ENCODE data around the gene CNTN4.

Gene CNTN4

GRCh38 chr3:2485027-2485375 is 386.3 kb downstream of the CNTN4 start:
- Histone ChIP-seq H3K36me3 (ENCODE audit: control insufficient read depth in 1 of 2, insufficient read depth in 2 of 2, low read length in 2 of 2) (no peaks in the 10 kb centered on the region), H3K4me1 (ENCODE audit: control insufficient read depth in 1 of 2, insufficient read depth in 2 of 2, low read length in 2 of 2) (no peaks in the 10 kb centered on the region), H3K27ac (ENCODE audit: low read depth, low read length) (no peak overlapping the region), H3K27me3 (ENCODE audit: control insufficient read depth in 1 of 2, insufficient read depth in 2 of 2, low read length in 2 of 2) (no peaks in the 10 kb centered on the region), H3K9ac (ENCODE audit: low read depth in 1 of 2, low read length in 2 of 2) (no peak overlapping the region), H3K4me3 (ENCODE audit: low read depth in 1 of 2, low read length in 2 of 2) (no peak overlapping the region), H3K9me3 (ENCODE audit: control insufficient read depth in 1 of 2, low read length in 2 of 2) (peaks cover 4% of the 10 kb centered on the region in 2 donors)

GRCh38 chr3:2495746-2496145 is 397.1 kb downstream of the CNTN4 start:
- no peaks in the 10 kb centered on the region for H3K36me3 ChIP-seq (ENCODE audit: control insufficient read depth in 1 of 2, insufficient read depth in 2 of 2, low read length in 2 of 2)
- no peaks in the 10 kb centered on the region for H3K4me1 ChIP-seq (ENCODE audit: control insufficient read depth in 1 of 2, insufficient read depth in 2 of 2, low read length in 2 of 2)
- H3K27me3 ChIP-seq (ENCODE audit: control insufficient read depth in 1 of 2, insufficient read depth in 2 of 2, low read length in 2 of 2) = no peaks in the 10 kb centered on the region
- H3K4me3 ChIP-seq (ENCODE audit: low read depth in 1 of 2, low read length in 2 of 2) = no peak overlapping the region
- no peak overlapping the region for H3K27ac ChIP-seq (ENCODE audit: low read depth, low read length)
- H3K9ac ChIP-seq (ENCODE audit: low read depth in 1 of 2, low read length in 2 of 2) = no peak overlapping the region
- peaks cover 0 to 4% of the 10 kb centered on the region in 2 donors for H3K9me3 ChIP-seq (ENCODE audit: control insufficient read depth in 1 of 2, low read length in 2 of 2)

- no peak overlapping the region for H3K27ac ChIP-seq (ENCODE audit: low read depth, low read length)
- H3K9ac ChIP-seq (ENCODE audit: low read depth in 1 of 2, low read length in 2 of 2) = no peak overlapping the region
- H3K27me3 ChIP-seq (ENCODE audit: control insufficient read depth in 1 of 2, insufficient read depth in 2 of 2, low read length in 2 of 2) = no peaks in the 10 kb centered on the region
- no peaks in the 10 kb centered on the region for H3K9me3 ChIP-seq (ENCODE audit: control insufficient read depth in 1 of 2, low read length in 2 of 2)
- no peaks in the 10 kb centered on the region for H3K4me1 ChIP-seq (ENCODE audit: control insufficient read depth in 1 of 2, insufficient read depth in 2 of 2, low read length in 2 of 2)
- H3K36me3 ChIP-seq (ENCODE audit: control insufficient read depth in 1 of 2, insufficient read depth in 2 of 2, low read length in 2 of 2) = no peaks in the 10 kb centered on the region
- no peak overlapping the region for H3K4me3 ChIP-seq (ENCODE audit: low read depth in 1 of 2, low read length in 2 of 2)
Observed at GRCh38 chr3:2504912-2505311, 406.2 kb downstream of the CNTN4 start.

- no peak overlapping the region for H3K4me3 ChIP-seq (ENCODE audit: low read depth in 1 of 2, low read length in 2 of 2)
- H3K9me3 ChIP-seq (ENCODE audit: control insufficient read depth in 1 of 2, low read length in 2 of 2) = no peaks in the 10 kb centered on the region
- no peaks in the 10 kb centered on the region for H3K27me3 ChIP-seq (ENCODE audit: control insufficient read depth in 1 of 2, insufficient read depth in 2 of 2, low read length in 2 of 2)
- H3K4me1 ChIP-seq (ENCODE audit: control insufficient read depth in 1 of 2, insufficient read depth in 2 of 2, low read length in 2 of 2) = no peaks in the 10 kb centered on the region
- H3K9ac ChIP-seq (ENCODE audit: low read depth in 1 of 2, low read length in 2 of 2) = no peak overlapping the region
- no peaks in the 10 kb centered on the region for H3K36me3 ChIP-seq (ENCODE audit: control insufficient read depth in 1 of 2, insufficient read depth in 2 of 2, low read length in 2 of 2)
- no peak overlapping the region for H3K27ac ChIP-seq (ENCODE audit: low read depth, low read length)
Observed at GRCh38 chr3:2506776-2507175, 408.1 kb downstream of the CNTN4 start.

GRCh38 chr3:2510591-2511145 is 412.0 kb downstream of the CNTN4 start:
- no peaks in the 10 kb centered on the region for H3K36me3 ChIP-seq (ENCODE audit: control insufficient read depth in 1 of 2, insufficient read depth in 2 of 2, low read length in 2 of 2)
- no peak overlapping the region for H3K27ac ChIP-seq (ENCODE audit: low read depth, low read length)
- no peak overlapping the region for H3K4me3 ChIP-seq (ENCODE audit: low read depth in 1 of 2, low read length in 2 of 2)
- H3K9ac ChIP-seq (ENCODE audit: low read depth in 1 of 2, low read length in 2 of 2) = no peak overlapping the region
- H3K27me3 ChIP-seq (ENCODE audit: control insufficient read depth in 1 of 2, insufficient read depth in 2 of 2, low read length in 2 of 2) = no peaks in the 10 kb centered on the region
- no peaks in the 10 kb centered on the region for H3K9me3 ChIP-seq (ENCODE audit: control insufficient read depth in 1 of 2, low read length in 2 of 2)
- H3K4me1 ChIP-seq (ENCODE audit: control insufficient read depth in 1 of 2, insufficient read depth in 2 of 2, low read length in 2 of 2) = no peaks in the 10 kb centered on the region

- H3K27me3 ChIP-seq (ENCODE audit: control insufficient read depth in 1 of 2, insufficient read depth in 2 of 2, low read length in 2 of 2) = no peaks in the 10 kb centered on the region
- H3K9me3 ChIP-seq (ENCODE audit: control insufficient read depth in 1 of 2, low read length in 2 of 2) = no peaks in the 10 kb centered on the region
- H3K9ac ChIP-seq (ENCODE audit: low read depth in 1 of 2, low read length in 2 of 2) = no peak overlapping the region
- H3K4me1 ChIP-seq (ENCODE audit: control insufficient read depth in 1 of 2, insufficient read depth in 2 of 2, low read length in 2 of 2) = no peaks in the 10 kb centered on the region
- H3K4me3 ChIP-seq (ENCODE audit: low read depth in 1 of 2, low read length in 2 of 2) = no peak overlapping the region
- H3K27ac ChIP-seq (ENCODE audit: low read depth, low read length) = no peak overlapping the region
- no peaks in the 10 kb centered on the region for H3K36me3 ChIP-seq (ENCODE audit: control insufficient read depth in 1 of 2, insufficient read depth in 2 of 2, low read length in 2 of 2)
Observed at GRCh38 chr3:2511356-2511755, 412.7 kb downstream of the CNTN4 start.

- Histone ChIP-seq H3K4me1 (ENCODE audit: control insufficient read depth in 1 of 2, insufficient read depth in 2 of 2, low read length in 2 of 2) (no peaks in the 10 kb centered on the region), H3K36me3 (ENCODE audit: control insufficient read depth in 1 of 2, insufficient read depth in 2 of 2, low read length in 2 of 2) (no peaks in the 10 kb centered on the region), H3K4me3 (ENCODE audit: low read depth in 1 of 2, low read length in 2 of 2) (no peak overlapping the region), H3K9me3 (ENCODE audit: control insufficient read depth in 1 of 2, low read length in 2 of 2) (no peaks in the 10 kb centered on the region), H3K27ac (ENCODE audit: low read depth, low read length) (no peak overlapping the region), H3K9ac (ENCODE audit: low read depth in 1 of 2, low read length in 2 of 2) (no peak overlapping the region), H3K27me3 (ENCODE audit: control insufficient read depth in 1 of 2, insufficient read depth in 2 of 2, low read length in 2 of 2) (no peaks in the 10 kb centered on the region)
Observed at GRCh38 chr3:2512881-2513280, 414.2 kb downstream of the CNTN4 start.

- no peak overlapping the region for H3K27ac ChIP-seq (ENCODE audit: low read depth, low read length)
- H3K4me1 ChIP-seq (ENCODE audit: control insufficient read depth in 1 of 2, insufficient read depth in 2 of 2, low read length in 2 of 2) = no peaks in the 10 kb centered on the region
- H3K4me3 ChIP-seq (ENCODE audit: low read depth in 1 of 2, low read length in 2 of 2) = no peak overlapping the region
- no peaks in the 10 kb centered on the region for H3K36me3 ChIP-seq (ENCODE audit: control insufficient read depth in 1 of 2, insufficient read depth in 2 of 2, low read length in 2 of 2)
- H3K9ac ChIP-seq (ENCODE audit: low read depth in 1 of 2, low read length in 2 of 2) = no peak overlapping the region
- no peaks in the 10 kb centered on the region for H3K27me3 ChIP-seq (ENCODE audit: control insufficient read depth in 1 of 2, insufficient read depth in 2 of 2, low read length in 2 of 2)
- H3K9me3 ChIP-seq (ENCODE audit: control insufficient read depth in 1 of 2, low read length in 2 of 2) = no peaks in the 10 kb centered on the region
Observed at GRCh38 chr3:2513986-2514385, 415.3 kb downstream of the CNTN4 start.

- no peaks in the 10 kb centered on the region for H3K4me1 ChIP-seq (ENCODE audit: control insufficient read depth in 1 of 2, insufficient read depth in 2 of 2, low read length in 2 of 2)
- H3K4me3 ChIP-seq (ENCODE audit: low read depth in 1 of 2, low read length in 2 of 2) = no peak overlapping the region
- H3K27ac ChIP-seq (ENCODE audit: low read depth, low read length) = no peak overlapping the region
- no peaks in the 10 kb centered on the region for H3K27me3 ChIP-seq (ENCODE audit: control insufficient read depth in 1 of 2, insufficient read depth in 2 of 2, low read length in 2 of 2)
- no peaks in the 10 kb centered on the region for H3K36me3 ChIP-seq (ENCODE audit: control insufficient read depth in 1 of 2, insufficient read depth in 2 of 2, low read length in 2 of 2)
- H3K9ac ChIP-seq (ENCODE audit: low read depth in 1 of 2, low read length in 2 of 2) = no peak overlapping the region
- peaks cover 0 to 6% of the 10 kb centered on the region in 2 donors for H3K9me3 ChIP-seq (ENCODE audit: control insufficient read depth in 1 of 2, low read length in 2 of 2)
Observed at GRCh38 chr3:2516762-2517441, 418.2 kb downstream of the CNTN4 start.

GRCh38 chr3:2517500-2518172 is 419.0 kb downstream of the CNTN4 start:
- Histone ChIP-seq H3K4me1 (ENCODE audit: control insufficient read depth in 1 of 2, insufficient read depth in 2 of 2, low read length in 2 of 2) (no peaks in the 10 kb centered on the region), H3K9ac (ENCODE audit: low read depth in 1 of 2, low read length in 2 of 2) (no peak overlapping the region), H3K4me3 (ENCODE audit: low read depth in 1 of 2, low read length in 2 of 2) (no peak overlapping the region), H3K36me3 (ENCODE audit: control insufficient read depth in 1 of 2, insufficient read depth in 2 of 2, low read length in 2 of 2) (no peaks in the 10 kb centered on the region), H3K9me3 (ENCODE audit: control insufficient read depth in 1 of 2, low read length in 2 of 2) (peaks cover 0 to 6% of the 10 kb centered on the region in 2 donors), H3K27ac (ENCODE audit: low read depth, low read length) (no peak overlapping the region), H3K27me3 (ENCODE audit: control insufficient read depth in 1 of 2, insufficient read depth in 2 of 2, low read length in 2 of 2) (no peaks in the 10 kb centered on the region)
